ENCODE data around the gene TLN1. TPM values are rescaled to one million over a fixed set of nuclear protein-coding genes. Genes with fewer than 3 reads are reported as not detected.
A peak's percentile ranks its signal among the peaks of the same experiment; 100 is the strongest.

Gene TLN1
- total and polyA plus RNA-seq, 10 of the 15 experiments (the other 5 are each of a cell fraction or from before 2014, with no cell fraction given): 11.6 to 305 (median 71.9) TPM

- TF ChIP-seq ZBTB40 (IDR thresholded peaks at IDR 0.05; ENCODE audit: borderline replicate concordance) (no peak), STAT1 (conservative IDR thresholded peaks at IDR 0.05) (no peak), KLF5 (IDR thresholded peaks at IDR 0.05; ENCODE audit: partially characterized antibody) (no peak), DPF2 (IDR thresholded peaks at IDR 0.05) (peak; percentile 30; the same call in 1 of the 2 replicates), POLR2AphosphoS2 (IDR thresholded peaks at IDR 0.05; ENCODE audit: low read depth, low read length) (no peak), CHD2 (IDR thresholded peaks at IDR 0.05; ENCODE audit: borderline replicate concordance, low read depth, low read length) (0 out of 2 replicates have a peak, but pooled peaks have one; percentile 3), MAX (IDR thresholded peaks at IDR 0.05; ENCODE audit: low read depth, low read length) (no peak), SUZ12 (IDR thresholded peaks at IDR 0.05; ENCODE audit: unreplicated experiment) (no peak), ZBED1 (IDR thresholded peaks at IDR 0.05; ENCODE audit: borderline replicate concordance) (no peak), TCF3 (IDR thresholded peaks at IDR 0.05; ENCODE audit: borderline replicate concordance, insufficient read depth, low read depth, low read length) (no peak), CHD1 (IDR thresholded peaks at IDR 0.05; ENCODE audit: low read depth, low read length) (no peak), ZNF687 (IDR thresholded peaks at IDR 0.05) (0 out of 2 replicates have a peak, but pooled peaks have one; percentile 14), YBX1 (IDR thresholded peaks at IDR 0.05) (no peak), EGR1 (IDR thresholded peaks at IDR 0.05; ENCODE audit: borderline replicate concordance in 1 of 2, low read depth in 2 of 2, low read length in 2 of 2) (peak in 1 of 2 experiments; percentile 35; a peak in 1 of 3 replicates), ZNF217 (IDR thresholded peaks at IDR 0.05) (no peak), ZNF207 (IDR thresholded peaks at IDR 0.05; ENCODE audit: borderline replicate concordance) (no peak), EED (IDR thresholded peaks at IDR 0.05; ENCODE audit: low read depth) (no peak), POLR2AphosphoS5 (IDR thresholded peaks at IDR 0.05; ENCODE audit: low read length) (no peak), SREBF2 (IDR thresholded peaks at IDR 0.05; ENCODE audit: low read length) (no peak), ATF2 (IDR thresholded peaks at IDR 0.05; ENCODE audit: low read length) (no peak), GATAD2B (conservative IDR thresholded peaks at IDR 0.05; ENCODE audit: low read depth) (peak; percentile 55), RB1 (IDR thresholded peaks at IDR 0.05; ENCODE audit: borderline replicate concordance) (no peak)
Measured at GRCh38 chr9:35732800-35733541, 976 bp upstream of the TLN1 start (continued).
